Endodermal cell (in vitro differentiated cells): ENCODE measurements around the gene ADAMTS6. TPM values are rescaled to one million over a fixed set of nuclear protein-coding genes. Genes with fewer than 3 reads are reported as not detected.
"Not testable (repeated sequence)": the region's sequence is repeated elsewhere in the genome, so short reads cannot be mapped to it uniquely, and the experiment has no call there.

ENCODE experiments used
- DNase-seq: peaks from one replicate; pipeline ENCODE4 v3.0.0-alpha.2; 2017
- H3K27ac ChIP-seq: 2 replicates; pipeline ENCODE4 v1.5.1; 2013; ENCODE audit warnings: mild to moderate bottlenecking, low read depth, low read length, moderate library complexity
- H3K27me3 ChIP-seq: 2 replicates; pipeline ENCODE4 v1.6.1; 2013; ENCODE audit warnings: mild to moderate bottlenecking, low read length, moderate library complexity; ENCODE audit not compliant: insufficient read depth, control insufficient read depth, poor library complexity, severe bottlenecking
- H3K36me3 ChIP-seq: 2 replicates; pipeline ENCODE4 v1.7.0; 2013; ENCODE audit warnings: mild to moderate bottlenecking, low read length, moderate library complexity; ENCODE audit not compliant: control insufficient read depth, insufficient read depth
- H3K4me1 ChIP-seq: one replicate; pipeline ENCODE4 v1.7.0; 2013; ENCODE audit warnings: low read length; ENCODE audit not compliant: control insufficient read depth, insufficient read depth
- H3K4me3 ChIP-seq: 2 replicates; pipeline ENCODE4 v1.5.1; 2013; ENCODE audit warnings: mild to moderate bottlenecking, low read length, moderate library complexity
- H3K9ac ChIP-seq: 2 replicates; pipeline ENCODE4 v1.6.1; 2013; ENCODE audit warnings: mild to moderate bottlenecking, low read length, moderate library complexity; ENCODE audit not compliant: poor library complexity, severe bottlenecking; ENCODE audit errors: extremely low read depth
- H3K9me3 ChIP-seq: 2 replicates; pipeline ENCODE4 v1.6.1; 2013; ENCODE audit warnings: mild to moderate bottlenecking, low read length, moderate library complexity; ENCODE audit not compliant: control insufficient read depth
- H3K27ac Mint-ChIP-seq: 2 replicates; pipeline ENCODE4 v1.8.0; 2020; ENCODE audit warnings: mixed read lengths
- H3K27me3 Mint-ChIP-seq: 2 replicates; pipeline ENCODE4 v1.8.0; 2021; ENCODE audit warnings: mild to moderate bottlenecking, mixed read lengths; ENCODE audit not compliant: insufficient read depth
- H3K36me3 Mint-ChIP-seq: 2 replicates; pipeline ENCODE4 v1.8.0; 2020; ENCODE audit warnings: low read depth, mixed read lengths
- H3K4me1 Mint-ChIP-seq: 2 replicates; pipeline ENCODE4 v1.8.0; 2020; ENCODE audit warnings: mixed read lengths
- H3K4me3 Mint-ChIP-seq: 2 replicates; pipeline ENCODE4 v1.8.0; 2020; ENCODE audit warnings: mild to moderate bottlenecking, moderate library complexity, mixed read lengths
- H3K9me3 Mint-ChIP-seq: 2 replicates; pipeline ENCODE4 v1.8.0; 2020; ENCODE audit warnings: mild to moderate bottlenecking, mixed read lengths
- WGBS, 2 experiments: methylation state at CpG; one replicate each; pipeline versions ENCODE4 v1.1.5 to v1.1.7; 2013; ENCODE audit warnings: missing lambda C conversion rate in 2 of 2, mixed read lengths in 1 of 2; ENCODE audit not compliant: insufficient coverage in 1 of 2, insufficient read length in 1 of 2; 5-methylcytosine and 5-hydroxymethylcytosine counted together
- total RNA-seq, 2 donors: library from RNA; stranded (reverse); fragmentation: NEBNext Ultra II Directional in 1 of 2; extraction: Animal tissue kit (Norgen Biotek cat#: 25700) in 1 of 2; gene quantifications; 2 replicates in 1 of 2; 3 replicates in 1 of 2; pipeline ENCODE4 v1.2.1, GENCODE V29; 2021
- TF ChIP-seq, protein P1 (sequence below): fragments of 200-600 bp; sonication (generic); conservative IDR thresholded peaks from 2 replicates; pipeline ENCODE4 v1.5.0; 2021; ENCODE audit warnings: antibody characterized with exemption, mild to moderate bottlenecking

The ADAMTS6 gene
- total RNA-seq, 2 donors from 2014 or later: 2.8 to 4.3 TPM

DNA sequence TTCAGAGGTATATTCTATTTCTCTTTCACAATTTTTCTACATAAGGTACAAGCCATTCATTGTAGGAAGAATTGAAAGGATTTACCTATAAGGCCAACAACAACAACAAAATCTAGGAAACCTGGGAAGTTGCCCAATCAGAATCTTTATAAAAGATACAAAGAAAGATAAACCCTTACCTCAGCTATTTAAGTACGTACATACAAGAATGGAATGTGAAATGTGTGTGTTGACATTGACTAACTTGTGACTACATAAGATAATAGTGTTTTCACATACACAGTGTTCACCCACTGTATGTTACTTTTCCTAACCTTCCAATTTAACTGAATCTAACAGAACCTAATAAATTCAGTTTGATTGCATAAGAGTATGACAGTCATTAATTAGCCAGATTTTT lies 154.1 kb downstream of the ADAMTS6 start:
- no CpG with 5 or more reads among the region's 1 CpG for WGBS, 2 experiments
- no peak for DNase-seq
- Mint-ChIP-seq H3K36me3 (no peaks in the 10 kb centered on the region), H3K4me3 (no peak overlapping the region), H3K27me3 (no peaks in the 10 kb centered on the region), H3K9me3 (no peaks in the 10 kb centered on the region), H3K4me1 (peaks cover 29% of the 10 kb centered on the region), H3K27ac (no peak overlapping the region)
- no peak overlapping the region for H3K4me3 ChIP-seq
- H3K9me3 ChIP-seq: no peaks in the 10 kb centered on the region
- no peaks in the 10 kb centered on the region for H3K4me1 ChIP-seq
- H3K27ac ChIP-seq: no peak overlapping the region
- no peaks in the 10 kb centered on the region for H3K27me3 ChIP-seq
- H3K9ac ChIP-seq: no peak overlapping the region
- H3K36me3 ChIP-seq: no peaks in the 10 kb centered on the region
- TF ChIP-seq, protein P1, sequence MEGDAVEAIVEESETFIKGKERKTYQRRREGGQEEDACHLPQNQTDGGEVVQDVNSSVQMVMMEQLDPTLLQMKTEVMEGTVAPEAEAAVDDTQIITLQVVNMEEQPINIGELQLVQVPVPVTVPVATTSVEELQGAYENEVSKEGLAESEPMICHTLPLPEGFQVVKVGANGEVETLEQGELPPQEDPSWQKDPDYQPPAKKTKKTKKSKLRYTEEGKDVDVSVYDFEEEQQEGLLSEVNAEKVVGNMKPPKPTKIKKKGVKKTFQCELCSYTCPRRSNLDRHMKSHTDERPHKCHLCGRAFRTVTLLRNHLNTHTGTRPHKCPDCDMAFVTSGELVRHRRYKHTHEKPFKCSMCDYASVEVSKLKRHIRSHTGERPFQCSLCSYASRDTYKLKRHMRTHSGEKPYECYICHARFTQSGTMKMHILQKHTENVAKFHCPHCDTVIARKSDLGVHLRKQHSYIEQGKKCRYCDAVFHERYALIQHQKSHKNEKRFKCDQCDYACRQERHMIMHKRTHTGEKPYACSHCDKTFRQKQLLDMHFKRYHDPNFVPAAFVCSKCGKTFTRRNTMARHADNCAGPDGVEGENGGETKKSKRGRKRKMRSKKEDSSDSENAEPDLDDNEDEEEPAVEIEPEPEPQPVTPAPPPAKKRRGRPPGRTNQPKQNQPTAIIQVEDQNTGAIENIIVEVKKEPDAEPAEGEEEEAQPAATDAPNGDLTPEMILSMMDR: no peak

- H3K4me1 ChIP-seq: no peaks in the 10 kb centered on the region
- no peak overlapping the region for H3K4me3 ChIP-seq
- no peak overlapping the region for H3K9ac ChIP-seq
- no peaks in the 10 kb centered on the region for H3K27me3 ChIP-seq
- H3K27ac ChIP-seq: no peak overlapping the region
- no peak overlapping the region for H3K4me3 Mint-ChIP-seq
- WGBS, 2 experiments: 92% methylated on average over 1 of the region's 1 CpG; no CpG with 5 or more reads in 1 of the 2 experiments
- H3K27me3 Mint-ChIP-seq: no peaks in the 10 kb centered on the region
- no peaks in the 10 kb centered on the region for H3K36me3 Mint-ChIP-seq
- TF ChIP-seq, protein P1: no peak
- H3K9me3 ChIP-seq: no peaks in the 10 kb centered on the region
- H3K36me3 ChIP-seq: no peaks in the 10 kb centered on the region
- peak overlapping the region; percentile 58 for H3K27ac Mint-ChIP-seq
- DNase-seq: peak; percentile 51
- peaks cover 29% of the 10 kb centered on the region for H3K4me1 Mint-ChIP-seq
- no peaks in the 10 kb centered on the region for H3K9me3 Mint-ChIP-seq
Measured at GRCh38 chr5:65326922-65327321, 154.8 kb downstream of the ADAMTS6 start.

DNA sequence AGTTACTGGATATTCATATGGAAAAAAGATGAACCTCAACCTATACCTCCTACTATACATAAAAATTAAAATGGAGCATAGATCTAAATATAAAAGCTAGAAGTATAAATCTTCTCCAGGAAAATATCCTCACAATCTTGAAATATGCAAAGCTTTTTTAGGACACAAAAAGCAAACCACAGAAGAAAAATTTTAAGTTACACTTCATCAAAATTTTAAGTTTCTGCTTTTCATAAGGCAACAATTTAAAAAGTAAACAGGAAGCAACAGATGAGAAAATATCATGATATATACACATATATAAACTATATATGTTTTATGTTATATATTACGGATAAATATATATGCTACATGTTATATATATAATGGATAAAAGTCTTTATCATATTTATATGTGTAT lies 157.5 kb downstream of the ADAMTS6 start:
- H3K9me3 Mint-ChIP-seq: peaks cover 3% of the 10 kb centered on the region
- no CpG with 5 or more reads among the region's 1 CpG for WGBS, 2 experiments
- no peaks in the 10 kb centered on the region for H3K36me3 Mint-ChIP-seq
- Histone ChIP-seq H3K9me3 (no peaks in the 10 kb centered on the region), H3K9ac (no peak overlapping the region), H3K4me1 (no peaks in the 10 kb centered on the region), H3K36me3 (no peaks in the 10 kb centered on the region), H3K27ac (no peak overlapping the region), H3K27me3 (no peaks in the 10 kb centered on the region), H3K4me3 (no peak overlapping the region)
- DNase-seq: no peak
- no peak overlapping the region for H3K4me3 Mint-ChIP-seq
- H3K27ac Mint-ChIP-seq: no peak overlapping the region
- H3K27me3 Mint-ChIP-seq: no peaks in the 10 kb centered on the region
- TF ChIP-seq, protein P1: no peak
- peaks cover 22% of the 10 kb centered on the region for H3K4me1 Mint-ChIP-seq

DNA sequence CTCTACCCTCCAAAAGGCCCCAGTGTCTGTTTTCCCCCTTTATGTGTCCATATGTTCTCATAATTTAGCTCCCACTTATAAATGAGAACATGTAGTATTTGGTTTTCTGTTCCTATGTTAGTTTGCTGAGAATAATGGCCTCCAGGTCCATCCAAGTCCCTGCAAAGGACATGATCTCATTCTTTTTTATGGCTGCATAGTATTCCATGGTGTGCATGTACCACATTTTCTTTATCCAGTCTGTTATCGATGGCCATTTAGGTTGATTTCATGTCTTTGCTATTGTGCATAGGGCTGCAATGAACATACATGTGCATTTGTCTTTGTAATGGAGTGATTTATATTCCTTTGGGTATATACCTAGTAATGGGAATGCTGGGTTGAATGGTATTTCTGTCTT lies 161.0 kb downstream of the ADAMTS6 start:
- H3K27me3 ChIP-seq, H3K27ac ChIP-seq, H3K36me3 ChIP-seq, H3K27ac Mint-ChIP-seq, DNase-seq, H3K9me3 Mint-ChIP-seq, H3K4me3 ChIP-seq, H3K4me3 Mint-ChIP-seq, H3K4me1 Mint-ChIP-seq, H3K4me1 ChIP-seq, H3K9ac ChIP-seq, H3K36me3 Mint-ChIP-seq, H3K27me3 Mint-ChIP-seq, H3K9me3 ChIP-seq: not testable (repeated sequence)
- WGBS, 2 experiments: 82 to 100% methylated on average over 1 of the region's 1 CpG
